ENCODE data around the gene GP1BA.

Gene GP1BA

DNA sequence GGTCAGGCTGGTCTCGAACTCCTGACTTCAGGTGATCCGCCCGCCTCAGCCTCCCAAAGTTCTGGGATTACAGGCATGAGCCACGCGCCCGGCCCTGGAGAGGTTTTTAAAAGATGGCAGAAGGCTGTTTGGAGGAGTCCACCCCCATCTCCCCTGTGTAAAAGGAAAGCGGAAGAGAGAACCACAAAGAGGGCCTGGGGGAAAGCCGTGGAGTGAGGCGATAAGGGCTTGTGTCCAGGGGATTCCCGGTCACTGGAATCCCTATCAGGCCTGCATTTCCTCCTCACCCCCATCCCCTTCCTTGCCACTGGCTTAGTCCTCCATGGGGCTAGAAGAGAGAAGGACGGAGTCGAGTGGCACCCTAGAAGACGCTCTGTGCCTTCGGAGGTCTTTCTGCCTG is at the start of gene GP1BA:
GP1BA (plus strand) TSS at position 315 of the 400 bp plus-strand sequence. CDS start 328 bp downstream, outside the sequence.
- Histone ChIP-seq H3K9me3 (ENCODE audit: control insufficient read depth, low read length) (no peaks in the 10 kb centered on the region), H3K4me3 (ENCODE audit: low read length) (no peak within 1 kb of the TSS), H3K36me3 (ENCODE audit: control insufficient read depth, insufficient read depth, low read length) (no peaks in the 10 kb centered on the region), H3K9ac (ENCODE audit: low read length) (no peak within 1 kb of the TSS), H3K4me1 (ENCODE audit: control insufficient read depth, insufficient read depth, low read length) (peaks cover 6% of the 10 kb centered on the region), H3K27me3 (ENCODE audit: control insufficient read depth, insufficient read depth, low read length) (no peaks in the 10 kb centered on the region)

DNA sequence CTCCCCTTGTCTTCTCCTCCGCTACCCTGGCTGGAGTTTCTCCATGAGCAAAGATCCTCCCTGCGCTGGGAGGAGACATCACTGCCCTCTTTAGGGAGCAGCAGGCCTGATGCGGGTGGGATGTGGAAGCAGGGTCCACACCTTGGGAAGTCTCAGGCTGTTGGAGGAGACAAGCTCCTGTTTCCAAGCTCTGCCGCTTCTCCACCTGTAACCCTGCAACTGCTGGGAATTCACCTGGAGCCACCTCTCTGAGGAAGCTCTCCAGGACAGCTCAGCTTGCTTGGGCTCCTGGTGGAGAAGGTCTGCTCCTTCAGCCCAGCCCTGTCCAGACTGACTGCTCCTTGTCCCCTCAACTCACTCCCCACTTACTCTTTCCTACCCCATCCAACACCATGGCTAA is 47.6 kb upstream of the GP1BA start:
- Histone ChIP-seq H3K27me3 (ENCODE audit: control insufficient read depth, insufficient read depth, low read length) (no peaks in the 10 kb centered on the region), H3K4me1 (ENCODE audit: control insufficient read depth, insufficient read depth, low read length) (no peaks in the 10 kb centered on the region), H3K4me3 (ENCODE audit: low read length) (no peak overlapping the region), H3K36me3 (ENCODE audit: control insufficient read depth, insufficient read depth, low read length) (peaks cover 21% of the 10 kb centered on the region), H3K9me3 (ENCODE audit: control insufficient read depth, low read length) (no peaks in the 10 kb centered on the region), H3K9ac (ENCODE audit: low read length) (no peak overlapping the region)

DNA sequence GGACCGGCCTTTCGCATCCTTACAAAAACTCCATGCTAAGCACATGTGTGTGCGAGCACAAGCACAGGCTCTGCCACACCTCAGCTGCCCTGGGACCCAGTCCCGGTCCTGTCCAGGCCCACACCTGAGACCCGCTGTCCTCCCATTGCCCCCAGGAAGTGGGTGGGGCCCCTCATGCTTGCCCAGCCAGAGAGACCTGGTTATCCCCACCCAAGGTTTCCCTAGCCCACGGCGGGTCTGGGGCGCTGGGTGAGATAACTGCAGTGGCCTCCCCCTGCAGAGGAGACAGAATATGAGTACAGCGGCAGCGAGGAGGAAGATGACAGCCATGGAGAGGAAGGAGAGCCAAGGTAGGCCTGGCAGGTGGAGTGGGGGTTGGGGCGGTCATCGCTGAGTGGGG is 45.2 kb upstream of the GP1BA start:
- peaks cover 37% of the 10 kb centered on the region for H3K36me3 ChIP-seq (ENCODE audit: control insufficient read depth, insufficient read depth, low read length)
- no peak overlapping the region for H3K9ac ChIP-seq (ENCODE audit: low read length)
- H3K4me3 ChIP-seq (ENCODE audit: low read length), result no peak overlapping the region
- H3K9me3 ChIP-seq (ENCODE audit: control insufficient read depth, low read length), result no peaks in the 10 kb centered on the region
- no peaks in the 10 kb centered on the region for H3K4me1 ChIP-seq (ENCODE audit: control insufficient read depth, insufficient read depth, low read length)
- no peaks in the 10 kb centered on the region for H3K27me3 ChIP-seq (ENCODE audit: control insufficient read depth, insufficient read depth, low read length)

DNA sequence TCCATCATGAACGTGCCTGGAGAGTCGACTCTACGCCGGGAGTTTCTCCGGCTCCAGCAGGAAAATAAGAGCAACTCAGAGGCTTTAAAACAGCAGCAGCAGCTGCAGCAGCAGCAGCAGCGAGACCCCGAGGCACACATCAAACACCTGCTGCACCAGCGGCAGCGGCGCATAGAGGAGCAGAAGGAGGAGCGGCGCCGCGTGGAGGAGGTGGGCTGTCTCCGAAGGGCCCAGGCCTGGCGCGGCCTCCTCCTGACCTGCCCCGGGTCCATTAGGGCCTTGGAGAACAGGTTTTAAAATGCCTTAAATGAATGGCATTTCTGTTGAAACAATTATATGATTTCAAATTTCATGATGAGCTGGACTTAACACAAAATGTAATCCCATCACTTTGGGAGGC is 44.5 kb upstream of the GP1BA start:
- H3K9me3 ChIP-seq (ENCODE audit: control insufficient read depth, low read length), result no peaks in the 10 kb centered on the region
- no peaks in the 10 kb centered on the region for H3K4me1 ChIP-seq (ENCODE audit: control insufficient read depth, insufficient read depth, low read length)
- H3K27me3 ChIP-seq (ENCODE audit: control insufficient read depth, insufficient read depth, low read length), result no peaks in the 10 kb centered on the region
- H3K9ac ChIP-seq (ENCODE audit: low read length), result no peak overlapping the region
- H3K4me3 ChIP-seq (ENCODE audit: low read length), result no peak overlapping the region
- peaks cover 41% of the 10 kb centered on the region for H3K36me3 ChIP-seq (ENCODE audit: control insufficient read depth, insufficient read depth, low read length)

DNA sequence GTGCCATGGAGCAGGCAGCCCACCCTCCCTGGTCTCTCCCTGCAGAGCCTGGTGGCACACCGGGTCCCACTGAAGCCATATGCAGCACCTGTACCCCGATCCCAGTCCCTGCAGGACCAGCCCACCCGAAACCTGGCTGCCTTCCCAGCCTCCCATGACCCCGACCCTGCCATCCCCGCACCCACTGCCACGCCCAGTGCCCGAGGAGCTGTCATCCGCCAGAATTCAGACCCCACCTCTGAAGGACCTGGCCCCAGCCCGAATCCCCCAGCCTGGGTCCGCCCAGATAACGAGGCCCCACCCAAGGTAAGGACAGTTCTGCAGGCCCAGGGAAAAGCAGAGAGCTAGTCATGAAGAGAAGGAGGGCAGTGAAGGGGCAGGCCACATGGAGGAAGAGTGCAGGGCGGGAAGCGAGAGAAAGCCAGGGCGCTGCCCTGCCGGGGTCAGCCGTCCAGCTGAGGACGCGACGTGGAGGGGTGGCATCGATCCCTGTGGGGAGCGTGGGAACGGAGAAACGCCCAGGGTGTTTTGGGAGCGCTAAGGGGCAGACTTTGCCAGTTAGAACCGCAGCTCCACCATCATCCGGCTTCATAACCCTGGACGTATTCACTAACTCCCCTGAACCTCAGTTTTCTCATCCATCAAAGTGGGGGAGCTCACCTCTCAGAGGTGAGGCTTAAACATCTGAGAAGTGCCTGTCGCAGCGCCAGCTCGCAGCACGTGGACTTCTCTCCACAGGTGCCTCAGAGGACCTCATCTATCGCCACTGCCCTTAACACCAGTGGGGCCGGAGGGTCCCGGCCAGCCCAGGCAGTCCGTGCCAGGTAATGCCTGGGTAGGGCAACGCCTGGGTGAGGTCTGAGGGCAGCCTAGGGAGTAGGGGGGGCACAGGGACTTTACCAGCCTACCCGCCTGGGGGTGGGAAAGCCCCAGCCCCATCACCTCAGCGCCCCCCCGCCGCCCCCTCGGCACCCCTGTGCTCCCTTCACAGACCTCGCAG is 40.4 kb upstream of the GP1BA start:
- Histone ChIP-seq H3K4me1 (ENCODE audit: control insufficient read depth, insufficient read depth, low read length) (no peaks in the 10 kb centered on the region), H3K27me3 (ENCODE audit: control insufficient read depth, insufficient read depth, low read length) (no peaks in the 10 kb centered on the region), H3K9me3 (ENCODE audit: control insufficient read depth, low read length) (no peaks in the 10 kb centered on the region), H3K36me3 (ENCODE audit: control insufficient read depth, insufficient read depth, low read length) (peaks cover 34% of the 10 kb centered on the region), H3K9ac (ENCODE audit: low read length) (no peak overlapping the region), H3K4me3 (ENCODE audit: low read length) (no peak overlapping the region)

DNA sequence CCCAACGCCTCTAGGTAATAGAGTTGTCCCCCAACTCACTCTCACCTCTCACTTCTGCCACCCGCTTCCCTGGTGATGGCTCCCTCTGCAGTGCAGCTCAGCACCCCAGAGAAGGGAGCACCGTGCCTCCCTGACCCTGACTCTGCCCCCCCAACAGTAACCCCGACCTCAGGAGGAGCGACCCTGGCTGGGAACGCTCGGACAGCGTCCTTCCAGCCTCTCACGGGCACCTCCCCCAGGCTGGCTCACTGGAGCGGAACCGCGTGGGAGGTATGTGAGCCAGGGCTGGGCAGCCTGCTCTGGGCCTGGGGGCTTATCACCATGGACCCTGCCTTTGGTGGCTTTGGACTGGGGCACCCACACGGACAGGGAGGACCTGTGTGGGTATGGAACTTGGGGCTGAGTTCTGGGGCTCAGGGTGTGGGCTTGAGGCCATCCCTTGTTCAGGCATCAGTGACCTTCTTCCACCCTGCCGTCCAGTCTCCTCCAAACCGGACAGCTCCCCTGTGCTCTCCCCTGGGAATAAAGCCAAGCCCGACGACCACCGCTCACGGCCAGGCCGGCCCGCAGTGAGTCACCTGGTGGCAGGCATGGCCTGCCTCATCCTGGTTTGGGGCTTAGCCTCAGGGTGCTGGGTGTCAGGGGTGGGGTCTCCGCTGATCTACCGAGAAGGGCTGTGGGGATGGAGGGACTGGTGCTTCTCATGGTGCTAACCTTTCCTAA is 39.4 kb upstream of the GP1BA start:
- Histone ChIP-seq H3K36me3 (ENCODE audit: control insufficient read depth, insufficient read depth, low read length) (peaks cover 29% of the 10 kb centered on the region), H3K27me3 (ENCODE audit: control insufficient read depth, insufficient read depth, low read length) (no peaks in the 10 kb centered on the region), H3K9ac (ENCODE audit: low read length) (no peak overlapping the region), H3K9me3 (ENCODE audit: control insufficient read depth, low read length) (no peaks in the 10 kb centered on the region), H3K4me3 (ENCODE audit: low read length) (no peak overlapping the region), H3K4me1 (ENCODE audit: control insufficient read depth, insufficient read depth, low read length) (no peaks in the 10 kb centered on the region)

DNA sequence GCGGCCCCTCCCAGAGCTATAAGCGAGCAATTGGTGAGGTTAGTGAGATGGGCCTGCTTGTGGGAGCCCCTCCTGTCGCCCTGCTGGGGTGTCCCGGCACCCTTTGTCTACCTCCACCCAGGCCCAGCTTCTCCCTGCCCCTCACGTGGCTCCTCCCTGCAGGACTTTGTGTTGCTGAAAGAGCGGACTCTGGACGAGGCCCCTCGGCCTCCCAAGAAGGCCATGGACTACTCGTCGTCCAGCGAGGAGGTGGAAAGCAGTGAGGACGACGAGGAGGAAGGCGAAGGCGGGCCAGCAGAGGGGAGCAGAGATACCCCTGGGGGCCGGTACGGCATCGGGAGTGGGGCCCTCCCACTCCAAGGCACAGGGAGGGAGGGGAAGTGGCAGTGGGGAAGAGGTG is 38.8 kb upstream of the GP1BA start:
- H3K9me3 ChIP-seq (ENCODE audit: control insufficient read depth, low read length), result no peaks in the 10 kb centered on the region
- H3K27me3 ChIP-seq (ENCODE audit: control insufficient read depth, insufficient read depth, low read length), result no peaks in the 10 kb centered on the region
- H3K36me3 ChIP-seq (ENCODE audit: control insufficient read depth, insufficient read depth, low read length), result peaks cover 29% of the 10 kb centered on the region
- H3K4me3 ChIP-seq (ENCODE audit: low read length), result no peak overlapping the region
- H3K4me1 ChIP-seq (ENCODE audit: control insufficient read depth, insufficient read depth, low read length), result no peaks in the 10 kb centered on the region
- no peak overlapping the region for H3K9ac ChIP-seq (ENCODE audit: low read length)

DNA sequence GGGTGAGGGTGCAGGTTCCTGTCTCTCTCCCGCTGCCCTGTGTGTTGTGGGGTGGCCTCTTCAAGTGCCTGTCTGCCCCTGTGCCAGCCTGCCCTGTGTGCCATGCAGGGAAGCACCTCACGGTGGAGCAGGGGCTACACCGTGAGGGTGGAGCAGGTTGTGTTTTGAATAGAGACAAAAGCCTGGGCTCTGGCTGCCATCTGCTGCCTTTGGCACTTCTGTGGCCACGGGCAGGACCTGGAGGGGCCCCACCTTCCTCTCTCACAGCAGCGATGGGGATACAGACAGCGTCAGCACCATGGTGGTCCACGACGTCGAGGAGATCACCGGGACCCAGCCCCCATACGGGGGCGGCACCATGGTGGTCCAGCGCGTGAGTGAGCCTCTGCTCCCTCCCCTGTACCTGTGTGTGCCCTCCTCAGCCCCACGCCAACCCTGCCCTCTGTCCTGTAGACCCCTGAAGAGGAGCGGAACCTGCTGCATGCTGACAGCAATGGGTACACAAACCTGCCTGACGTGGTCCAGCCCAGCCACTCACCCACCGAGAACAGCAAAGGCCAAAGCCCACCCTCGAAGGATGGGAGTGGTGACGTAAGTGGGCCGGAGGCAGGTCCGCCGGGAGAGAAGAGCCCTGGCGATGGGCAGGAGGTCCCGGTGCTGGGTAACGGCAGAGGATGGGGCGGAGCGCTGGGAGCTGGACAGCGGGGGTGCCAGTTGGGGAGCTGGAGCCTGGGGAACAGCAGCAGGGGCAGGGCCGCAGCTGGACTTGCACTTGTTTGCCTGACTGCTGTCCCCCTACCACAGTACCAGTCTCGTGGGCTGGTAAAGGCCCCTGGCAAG is 38.1 kb upstream of the GP1BA start:
- no peak overlapping the region for H3K4me3 ChIP-seq (ENCODE audit: low read length)
- no peaks in the 10 kb centered on the region for H3K27me3 ChIP-seq (ENCODE audit: control insufficient read depth, insufficient read depth, low read length)
- H3K9me3 ChIP-seq (ENCODE audit: control insufficient read depth, low read length), result no peaks in the 10 kb centered on the region
- H3K4me1 ChIP-seq (ENCODE audit: control insufficient read depth, insufficient read depth, low read length), result peaks cover 3% of the 10 kb centered on the region
- H3K36me3 ChIP-seq (ENCODE audit: control insufficient read depth, insufficient read depth, low read length), result peaks cover 29% of the 10 kb centered on the region
- no peak overlapping the region for H3K9ac ChIP-seq (ENCODE audit: low read length)

DNA sequence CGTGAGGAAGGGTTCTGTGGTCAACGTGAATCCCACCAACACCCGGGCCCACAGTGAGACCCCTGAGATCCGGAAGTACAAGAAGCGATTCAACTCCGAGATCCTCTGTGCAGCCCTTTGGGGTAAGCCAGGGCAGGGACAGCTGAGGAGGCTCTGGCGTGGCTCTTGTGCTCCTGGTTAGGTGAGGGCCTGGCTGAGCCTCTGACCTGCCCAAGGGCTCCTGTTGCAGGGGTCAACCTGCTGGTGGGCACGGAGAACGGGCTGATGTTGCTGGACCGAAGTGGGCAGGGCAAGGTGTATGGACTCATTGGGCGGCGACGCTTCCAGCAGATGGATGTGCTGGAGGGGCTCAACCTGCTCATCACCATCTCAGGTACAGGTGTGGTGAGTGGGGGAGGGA is 37.0 kb upstream of the GP1BA start:
- H3K27me3 ChIP-seq (ENCODE audit: control insufficient read depth, insufficient read depth, low read length), result peaks cover 6% of the 10 kb centered on the region
- H3K4me1 ChIP-seq (ENCODE audit: control insufficient read depth, insufficient read depth, low read length), result peaks cover 11% of the 10 kb centered on the region
- H3K9me3 ChIP-seq (ENCODE audit: control insufficient read depth, low read length), result no peaks in the 10 kb centered on the region
- no peak overlapping the region for H3K9ac ChIP-seq (ENCODE audit: low read length)
- H3K4me3 ChIP-seq (ENCODE audit: low read length), result no peak overlapping the region
- H3K36me3 ChIP-seq (ENCODE audit: control insufficient read depth, insufficient read depth, low read length), result peaks cover 29% of the 10 kb centered on the region

DNA sequence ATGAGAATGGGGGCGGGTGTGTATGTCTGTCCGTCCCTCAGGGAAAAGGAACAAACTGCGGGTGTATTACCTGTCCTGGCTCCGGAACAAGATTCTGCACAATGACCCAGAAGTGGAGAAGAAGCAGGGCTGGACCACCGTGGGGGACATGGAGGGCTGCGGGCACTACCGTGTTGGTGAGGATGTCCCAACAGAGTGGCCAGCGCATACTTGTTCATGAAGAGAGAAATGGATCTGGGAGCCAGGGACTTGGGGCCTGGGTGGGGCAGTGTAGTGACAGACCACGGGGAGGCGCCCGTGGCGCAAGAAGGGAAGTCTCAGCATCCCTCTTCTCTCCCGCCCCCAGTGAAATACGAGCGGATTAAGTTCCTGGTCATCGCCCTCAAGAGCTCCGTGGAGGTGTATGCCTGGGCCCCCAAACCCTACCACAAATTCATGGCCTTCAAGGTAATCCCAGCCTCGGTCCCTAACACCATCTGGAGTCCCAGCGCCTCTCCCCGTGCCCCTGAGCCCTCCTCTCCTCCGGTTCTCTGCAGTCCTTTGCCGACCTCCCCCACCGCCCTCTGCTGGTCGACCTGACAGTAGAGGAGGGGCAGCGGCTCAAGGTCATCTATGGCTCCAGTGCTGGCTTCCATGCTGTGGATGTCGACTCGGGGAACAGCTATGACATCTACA is 36.3 kb upstream of the GP1BA start:
- Histone ChIP-seq H3K9ac (ENCODE audit: low read length) (no peak overlapping the region), H3K9me3 (ENCODE audit: control insufficient read depth, low read length) (no peaks in the 10 kb centered on the region), H3K27me3 (ENCODE audit: control insufficient read depth, insufficient read depth, low read length) (peaks cover 13% of the 10 kb centered on the region), H3K36me3 (ENCODE audit: control insufficient read depth, insufficient read depth, low read length) (peaks cover 23% of the 10 kb centered on the region), H3K4me1 (ENCODE audit: control insufficient read depth, insufficient read depth, low read length) (peaks cover 18% of the 10 kb centered on the region), H3K4me3 (ENCODE audit: low read length) (no peak overlapping the region)
